Measurements from ENCODE around the gene SLC3A2.
"Not testable (repeated sequence)": the region's sequence is repeated elsewhere in the genome, so short reads cannot be mapped to it uniquely, and the experiment has no call there.

The SLC3A2 gene

GRCh38 chr11:62856333-62856895 is 24.3 kb upstream of the SLC3A2 start:
- Mint-ChIP-seq H3K9me3 (no peaks in the 10 kb centered on the region), H3K27ac (peak overlapping the region; percentile 98), H3K36me3 (ENCODE audit: low read depth) (peaks cover 50% of the 10 kb centered on the region), H3K27me3 (ENCODE audit: low read depth, poor library complexity) (no peaks in the 10 kb centered on the region), H3K4me1 (peaks cover 83% of the 10 kb centered on the region), H3K4me3 (peak overlapping the region; percentile 100)
- DNase-seq: no peak
- TF ChIP-seq CTCF (IDR thresholded peaks at IDR 0.05): no peak

GRCh38 chr11:62857541-62857982 is 23.1 kb upstream of the SLC3A2 start:
- TF ChIP-seq CTCF (IDR thresholded peaks at IDR 0.05): no peak
- peaks cover 83% of the 10 kb centered on the region for H3K4me1 Mint-ChIP-seq
- no peak for DNase-seq
- peak overlapping the region; percentile 100 for H3K4me3 Mint-ChIP-seq
- H3K27ac Mint-ChIP-seq: peak overlapping the region; percentile 39
- H3K9me3 Mint-ChIP-seq: no peaks in the 10 kb centered on the region
- H3K36me3 Mint-ChIP-seq (ENCODE audit: low read depth): peaks cover 39% of the 10 kb centered on the region
- H3K27me3 Mint-ChIP-seq (ENCODE audit: low read depth, poor library complexity): no peaks in the 10 kb centered on the region

GRCh38 chr11:62858201-62858600 is 22.5 kb upstream of the SLC3A2 start:
- no peak for TF ChIP-seq CTCF (IDR thresholded peaks at IDR 0.05)
- Mint-ChIP-seq H3K27ac (peak overlapping the region; percentile 89), H3K36me3 (ENCODE audit: low read depth) (peaks cover 33% of the 10 kb centered on the region), H3K27me3 (ENCODE audit: low read depth, poor library complexity) (no peaks in the 10 kb centered on the region), H3K4me3 (peak overlapping the region; percentile 100), H3K9me3 (no peaks in the 10 kb centered on the region), H3K4me1 (peaks cover 81% of the 10 kb centered on the region)
- DNase-seq: no peak

- H3K27me3 Mint-ChIP-seq (ENCODE audit: low read depth, poor library complexity); H3K9me3 Mint-ChIP-seq; DNase-seq: not testable (repeated sequence)
- Mint-ChIP-seq H3K27ac (peak overlapping the region; percentile 92), H3K4me3 (peak overlapping the region; percentile 63), H3K36me3 (ENCODE audit: low read depth) (peaks cover 28% of the 10 kb centered on the region), H3K4me1 (peaks cover 77% of the 10 kb centered on the region)
These were observed 21.4 kb upstream of the SLC3A2 start for GRCh38 chr11:62859281-62859703.

GRCh38 chr11:62860835-62861563 is 19.7 kb upstream of the SLC3A2 start:
- TF ChIP-seq CTCF (IDR thresholded peaks at IDR 0.05): no peak
- Mint-ChIP-seq H3K4me3 (peak overlapping the region; percentile 48), H3K9me3 (no peaks in the 10 kb centered on the region), H3K27ac (peak overlapping the region; percentile 95), H3K27me3 (ENCODE audit: low read depth, poor library complexity) (no peaks in the 10 kb centered on the region), H3K4me1 (peaks cover 73% of the 10 kb centered on the region), H3K36me3 (ENCODE audit: low read depth) (peaks cover 21% of the 10 kb centered on the region)
- no peak for DNase-seq

GRCh38 chr11:62861564-62862192 is 19.0 kb upstream of the SLC3A2 start:
- not testable (repeated sequence) for H3K27me3 Mint-ChIP-seq (ENCODE audit: low read depth, poor library complexity); DNase-seq; H3K9me3 Mint-ChIP-seq
- peak overlapping the region; percentile 48 for H3K4me3 Mint-ChIP-seq
- peak overlapping the region; percentile 94 for H3K27ac Mint-ChIP-seq
- peaks cover 73% of the 10 kb centered on the region for H3K4me1 Mint-ChIP-seq
- peaks cover 28% of the 10 kb centered on the region for H3K36me3 Mint-ChIP-seq (ENCODE audit: low read depth)
